SK-N-SH treated with all-trans-retinoic acid at 6 μM for 48 hours (cell line): ENCODE results near the gene ATP5F1D.

Experiments
- CSRNP3 ChIP-seq: fragments of 250-450 bp; sonication (Bioruptor Pico); IDR thresholded peaks from 2 replicates; pipeline ENCODE4 v1.5.1; 2021; ENCODE audit warnings: mild to moderate bottlenecking, moderate library complexity
- ZNF70 ChIP-seq: fragments of 450-650 bp; formaldehyde crosslinking; IDR thresholded peaks from 2 replicates; pipeline ENCODE4 v1.5.0; 2020; ENCODE audit warnings: mild to moderate bottlenecking, moderate library complexity
- ZNF8 ChIP-seq: fragments of 450-650 bp; formaldehyde crosslinking; IDR thresholded peaks from 2 replicates; pipeline ENCODE4 v1.5.0; 2020; ENCODE audit warnings: mild to moderate bottlenecking, moderate library complexity

GRCh38 chr19:1236576-1236975 lies 5.0 kb upstream of the ATP5F1D start:
- no peak for TF ChIP-seq ZNF70
- TF ChIP-seq CSRNP3 (CRISPR knock-in tag), result no peak
- TF ChIP-seq ZNF8 (CRISPR knock-in tag), result no peak
